A549 treated with ZK216348 at 1 μM for 4 hours (cell line): ENCODE measurements around the gene FARSB. TPM values are rescaled to one million over a fixed set of nuclear protein-coding genes. Genes with fewer than 3 reads are reported as not detected.

ENCODE experiments used
- total RNA-seq: library from RNA; stranded (reverse); fragments of 200-300 nt; extraction: Qiagen RNA extraction; gene quantifications from 5 replicates; pipeline ENCODE4 v1.2.3, GENCODE V29; 2022; ENCODE audit warnings: low read depth

Gene FARSB
- total RNA-seq = 39.2 to 55.8 TPM (median 41.9 TPM) in 5 replicates

GRCh38 chr2:222655787-222656525, at the start of gene FARSB:
Gene FARSB (minus strand): TSS chr2:222656092. CDS start chr2:222656073, 19 bp downstream.

GRCh38 chr2:222671259-222672067, 15.6 kb upstream of the FARSB start, which contains the start of gene MOGAT1:
Gene MOGAT1 (plus strand): TSS chr2:222671658. CDS start chr2:222671786, 128 bp downstream.

Other genes starting within 250 kb of the FARSB start
- 0.24 to 0.46 TPM (median 0.38 TPM) in 5 replicates for gene SGPP2, start 231.5 kb downstream of the FARSB start, total RNA-seq
- gene MOGAT1, start 15.6 kb upstream of the FARSB start, total RNA-seq = not detected in 5 replicates
- gene ACSL3, start 204.9 kb upstream of the FARSB start, total RNA-seq = 117 to 265 TPM (median 128 TPM) in 5 replicates